GM20431 (cell line): ENCODE measurements around the gene CD8B.
"Not testable (repeated sequence)": the region's sequence is repeated elsewhere in the genome, so short reads cannot be mapped to it uniquely, and the experiment has no call there.

Experiments
- in situ Hi-C: fragments of 300-500 bp; cut with MseI, MboI; formaldehyde crosslinking; loops from one replicate; pipeline ENCODE4 v1.15.0; 2020; ENCODE audit warnings: low sequenced_read_pairs; ENCODE audit not compliant: unreplicated experiment

The CD8B gene

DNA sequence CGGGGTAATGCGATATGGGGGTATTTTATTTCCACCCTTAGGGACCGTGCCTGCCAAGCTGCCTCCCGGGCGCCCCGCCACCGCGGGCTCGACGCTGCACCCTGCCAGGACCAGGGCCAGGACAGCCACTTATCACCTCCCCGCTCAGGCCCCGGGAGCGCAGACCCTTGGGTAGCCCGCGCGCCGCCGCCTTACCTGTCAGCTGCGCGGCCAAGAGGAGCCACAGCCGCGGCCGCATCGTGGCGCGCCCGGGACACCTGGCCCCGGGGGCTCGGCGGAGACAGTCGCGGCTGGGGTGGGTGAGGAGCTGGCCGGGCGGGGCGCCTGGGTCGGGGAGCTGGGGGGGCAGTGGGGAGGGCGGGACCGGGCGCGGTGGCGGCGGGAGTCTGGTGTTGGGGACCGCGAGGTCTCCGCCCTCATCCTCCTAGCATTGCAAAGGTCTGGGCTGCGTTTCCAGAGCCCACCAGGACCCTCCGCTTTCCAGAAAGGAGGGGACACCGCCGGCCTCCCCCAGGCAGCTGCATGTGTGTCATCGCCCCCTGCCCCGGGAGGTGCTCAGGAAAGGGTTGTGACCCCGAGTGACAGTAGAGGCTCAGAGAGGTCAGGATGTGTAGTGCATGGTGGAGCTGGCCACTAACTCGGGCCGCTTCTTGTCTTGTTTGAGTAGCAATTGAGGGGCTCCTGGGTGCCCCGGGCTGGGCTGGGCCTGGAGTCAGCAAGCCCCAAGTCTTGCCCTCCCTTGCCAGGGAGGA, at the start of gene CD8B:
CD8B (minus strand) TSS at position 259 of the 752 bp plus-strand sequence; CDS start at position 238, 21 bp downstream.
- in situ Hi-C loops = not testable (repeated sequence)

DNA sequence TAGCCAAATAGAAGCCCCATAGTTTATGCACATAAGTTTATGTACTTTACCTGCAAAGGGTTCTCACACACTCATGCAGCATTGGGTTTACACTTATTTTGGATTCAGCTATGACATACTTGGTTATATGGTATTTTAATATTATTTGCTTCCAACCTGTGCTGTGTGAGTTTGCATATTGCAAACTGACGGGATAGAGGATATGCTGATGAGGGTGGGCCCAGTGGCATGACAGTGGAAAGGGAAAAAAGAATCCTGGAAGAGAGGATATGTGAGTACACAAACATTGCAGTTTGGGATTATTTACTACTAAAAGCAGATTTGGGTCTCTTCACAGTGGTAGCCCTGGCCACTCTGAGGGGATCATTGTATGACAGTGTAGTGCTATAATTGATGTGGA, 44.2 kb upstream of the CD8B start:
- in situ Hi-C loops = not testable (repeated sequence)

DNA sequence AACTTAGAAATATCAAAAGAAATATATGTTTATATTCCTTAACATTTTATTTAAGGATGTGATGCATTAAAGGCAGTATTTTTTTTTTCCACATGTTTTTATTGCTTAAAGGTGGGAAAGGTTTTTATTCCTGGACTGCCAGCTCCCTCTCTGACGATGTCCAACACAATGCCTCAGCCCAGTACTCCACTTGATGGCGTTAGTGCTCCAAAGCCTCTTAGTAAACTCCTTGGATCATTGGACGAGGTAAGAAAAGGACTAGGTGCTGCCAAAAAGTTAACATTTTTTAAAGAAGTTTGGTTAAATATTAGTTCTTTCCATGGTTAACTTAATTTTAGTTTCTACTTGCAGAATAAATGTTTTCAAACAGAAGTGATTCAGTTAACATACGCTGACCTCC, 39.0 kb upstream of the CD8B start:
- in situ Hi-C loops = not testable (repeated sequence)

DNA sequence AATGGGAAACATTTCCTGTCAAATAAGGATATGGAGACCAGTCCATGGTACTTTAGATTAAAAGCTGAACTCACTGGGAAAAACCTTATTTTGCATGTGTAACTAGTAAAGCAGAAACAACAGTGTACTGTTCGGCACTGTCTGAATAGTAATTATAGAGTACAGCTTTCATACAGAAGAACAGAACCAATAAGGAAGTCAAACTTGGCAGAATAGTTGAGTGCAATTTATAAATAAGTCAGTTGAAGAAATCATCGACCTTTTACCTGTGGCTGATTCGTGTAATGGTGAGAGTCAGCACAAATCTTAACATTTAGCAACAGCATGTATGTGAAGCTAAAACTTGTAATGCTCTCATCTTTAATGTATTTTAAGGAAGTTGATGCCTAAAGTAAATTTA, 24.3 kb upstream of the CD8B start:
- in situ Hi-C loops = not testable (repeated sequence)

DNA sequence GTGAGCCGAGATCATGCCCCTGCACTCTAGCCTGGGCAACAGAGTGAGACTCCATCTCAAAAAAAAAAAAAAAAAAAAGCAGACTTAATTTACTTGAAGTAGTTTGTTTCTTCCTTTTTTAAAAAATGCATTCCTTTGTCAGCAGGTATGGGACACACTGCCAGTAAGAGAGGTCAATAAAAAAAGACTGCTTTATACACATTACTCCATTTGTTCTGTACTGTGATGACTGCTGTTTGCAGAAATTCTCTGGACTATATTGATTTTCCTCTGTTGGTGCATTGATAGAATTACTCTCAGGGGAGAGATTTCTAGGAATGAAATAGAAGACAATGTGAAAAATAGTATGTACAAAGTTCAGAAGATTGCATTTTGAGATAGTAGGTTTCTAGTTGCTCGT, 21.2 kb upstream of the CD8B start:
- in situ Hi-C loops = not testable (repeated sequence)

DNA sequence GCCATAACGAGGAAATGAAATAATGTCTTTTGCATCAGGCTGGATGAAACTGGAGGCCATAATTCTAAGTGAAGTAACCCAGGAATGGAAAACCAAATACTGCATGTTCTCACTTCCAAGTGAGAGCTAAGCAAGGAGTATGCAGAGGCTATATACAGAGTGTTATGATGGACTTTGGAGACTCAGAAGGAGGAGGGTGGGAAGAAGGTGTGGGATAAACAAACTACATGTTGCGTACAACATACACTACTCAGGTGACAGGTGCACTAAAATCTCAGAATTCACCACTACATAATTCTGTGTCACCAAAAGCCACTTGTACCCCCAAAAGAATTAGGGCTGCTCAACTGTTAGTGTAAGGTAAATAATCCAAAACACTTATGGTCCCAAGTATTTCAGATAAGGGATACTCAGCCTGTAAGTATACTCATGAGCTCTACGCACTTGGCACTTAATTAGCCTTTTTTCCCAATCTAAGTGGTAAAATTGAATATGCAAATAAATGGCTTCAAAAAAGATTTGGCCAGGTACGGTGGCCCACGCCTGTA, 20.5 kb upstream of the CD8B start:
- in situ Hi-C loops = not testable (repeated sequence)

DNA sequence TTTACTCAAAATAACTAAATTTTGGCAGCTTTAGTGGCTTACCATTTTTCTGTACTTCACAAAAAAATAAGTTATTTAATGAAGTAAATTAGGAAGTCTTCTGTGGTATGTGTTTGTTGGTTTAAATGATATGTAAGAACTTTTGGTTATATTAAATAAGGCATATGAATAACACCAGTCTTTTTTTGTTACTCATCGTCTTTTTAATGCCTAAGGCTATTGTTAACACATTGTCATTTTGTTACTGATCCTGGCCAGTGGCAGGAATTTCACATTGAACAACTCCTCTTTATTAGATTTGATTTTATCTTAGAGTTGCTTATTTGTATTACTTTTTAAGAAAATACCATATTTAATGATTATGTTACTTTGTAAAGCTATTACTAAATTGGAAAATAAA, 17.3 kb upstream of the CD8B start:
- in situ Hi-C loops = not testable (repeated sequence)

DNA sequence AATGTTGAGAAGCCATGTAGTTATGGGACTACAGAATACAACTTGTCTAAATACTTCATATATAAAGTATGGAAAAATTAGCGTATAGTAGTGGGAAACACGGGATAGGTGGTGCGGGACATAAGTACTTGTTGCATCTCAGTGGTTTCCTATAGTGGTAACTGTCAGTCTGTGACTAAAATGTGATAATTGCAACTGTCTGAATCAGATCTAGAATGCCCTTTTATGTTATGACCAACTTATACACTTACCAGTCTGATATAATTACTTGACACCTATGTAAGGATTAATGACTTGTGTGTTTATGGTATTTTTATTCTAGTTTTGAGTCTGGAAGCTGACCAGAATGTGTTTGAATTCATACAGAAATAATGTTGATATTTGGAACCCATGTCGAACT, 9.3 kb upstream of the CD8B start:
- in situ Hi-C loops = not testable (repeated sequence)

DNA sequence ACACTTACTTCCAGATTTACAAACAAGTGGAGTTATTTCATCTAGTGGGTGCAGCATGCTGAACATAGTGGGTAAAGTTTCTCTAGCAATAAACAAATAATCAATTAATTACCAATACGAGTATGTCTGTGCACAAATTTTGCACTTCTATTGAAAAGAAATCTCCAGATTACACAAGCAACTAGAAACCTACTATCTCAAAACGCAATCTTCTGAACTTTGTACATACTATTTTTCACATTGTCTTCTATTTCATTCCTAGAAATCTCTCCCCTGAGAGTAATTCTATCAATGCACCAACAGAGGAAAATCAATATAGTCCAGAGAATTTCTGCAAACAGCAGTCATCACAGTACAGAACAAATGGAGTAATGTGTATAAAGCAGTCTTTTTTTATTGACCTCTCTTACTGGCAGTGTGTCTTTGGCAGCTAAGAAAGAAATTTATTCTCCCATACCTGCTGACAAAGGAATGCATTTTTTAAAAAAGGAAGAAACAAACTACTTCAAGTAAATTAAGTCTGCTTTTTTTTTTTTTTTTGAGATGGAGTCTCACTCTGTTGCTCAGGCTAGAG, 7.3 kb upstream of the CD8B start:
- in situ Hi-C loops = not testable (repeated sequence)

DNA sequence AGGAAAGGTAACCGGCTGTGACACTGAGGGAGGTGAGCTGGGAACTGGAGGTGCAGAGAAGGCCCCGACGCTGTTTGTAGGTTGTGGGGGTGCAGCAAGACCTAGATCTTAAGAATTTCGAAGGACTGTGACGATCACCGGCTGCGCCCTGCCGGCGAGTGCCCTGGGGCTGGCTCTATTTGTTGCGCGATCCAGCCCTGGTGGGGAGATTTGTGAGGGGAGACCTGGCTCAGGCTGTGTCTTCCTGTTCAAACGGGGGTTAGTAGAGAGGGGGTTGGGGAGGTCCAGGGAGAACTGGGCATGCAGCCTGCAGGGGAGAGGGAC, 656 bp upstream of the CD8B start:
- in situ Hi-C loops = not testable (repeated sequence)

DNA sequence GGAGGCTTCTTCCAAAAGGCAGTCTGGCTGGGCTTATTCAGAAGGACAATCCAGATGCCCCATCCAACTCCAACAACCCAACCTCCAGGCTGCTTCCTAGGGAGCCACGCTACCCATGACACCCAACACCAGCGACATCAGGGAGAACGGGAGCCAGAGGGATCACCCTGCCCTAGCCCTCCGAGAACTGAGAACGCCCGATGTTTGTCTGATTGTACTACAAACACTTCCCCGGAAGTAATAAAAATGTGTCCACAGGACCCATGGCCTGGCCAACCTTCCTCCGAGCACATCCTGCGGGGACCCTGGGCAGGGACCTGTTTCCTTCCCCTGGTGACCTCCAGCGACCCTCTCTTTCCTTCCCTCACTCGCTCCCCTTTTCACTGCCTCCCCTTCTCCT, 511 bp downstream of the CD8B start:
- in situ Hi-C loops = not testable (repeated sequence)

DNA sequence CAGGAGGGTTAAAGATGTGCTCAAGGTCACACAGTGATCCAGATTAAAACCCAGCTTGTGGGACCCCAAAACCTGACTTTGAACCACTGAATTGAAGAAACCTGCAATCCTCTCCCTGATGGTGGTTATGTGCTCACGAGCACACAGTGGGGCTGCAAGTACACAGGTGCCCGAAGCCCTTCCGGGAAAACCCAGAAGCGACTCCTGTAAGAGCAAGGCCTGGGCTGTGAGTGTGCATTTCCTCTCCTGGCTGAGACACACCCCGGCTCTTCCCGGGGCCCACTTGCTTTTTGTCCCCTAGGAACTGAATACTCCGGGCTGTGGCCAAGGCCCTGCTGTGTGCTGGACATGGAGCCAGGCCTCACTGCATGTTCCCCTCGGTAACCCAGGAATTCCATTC, 1.1 kb downstream of the CD8B start:
- in situ Hi-C loops = not testable (repeated sequence)

DNA sequence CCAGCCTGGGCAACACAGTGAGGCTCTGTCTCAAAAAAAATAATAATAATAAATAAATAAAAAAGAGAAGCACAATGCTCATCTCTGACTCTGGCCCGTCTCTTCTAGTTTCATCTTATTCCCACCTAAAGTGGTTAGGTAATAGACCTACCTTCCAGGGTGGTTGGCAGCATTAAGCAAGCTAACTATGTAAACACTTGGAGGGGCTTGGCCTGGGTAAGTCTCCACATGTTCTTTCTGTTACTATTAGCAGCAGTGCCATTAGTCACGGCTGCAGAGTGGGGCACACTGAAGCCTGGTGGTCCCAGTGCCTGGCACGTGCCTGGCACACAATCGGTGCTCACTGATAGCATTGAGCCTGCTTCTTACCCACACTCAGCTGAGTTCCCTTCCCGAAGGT, 4.0 kb downstream of the CD8B start:
- in situ Hi-C loops = not testable (repeated sequence)

DNA sequence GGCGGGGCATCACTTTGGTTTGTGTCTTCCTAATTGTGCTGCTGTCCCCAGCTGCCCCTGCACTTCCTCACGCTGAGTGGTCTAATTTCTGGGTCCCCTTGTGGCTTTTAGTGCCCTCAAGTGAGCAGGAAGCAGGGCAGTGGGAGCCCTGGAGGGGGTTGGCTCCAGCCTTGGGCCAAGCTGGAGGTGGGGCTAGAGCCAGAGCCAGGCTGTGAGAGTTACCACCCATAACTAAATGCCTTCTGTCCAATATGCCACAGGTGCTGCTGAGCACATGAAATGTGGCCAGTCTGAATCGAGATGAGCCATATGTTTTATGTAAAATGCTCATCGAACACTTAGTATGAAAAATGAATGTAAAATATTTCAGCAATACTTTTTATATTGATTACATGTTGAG, 5.2 kb downstream of the CD8B start:
- in situ Hi-C loops = not testable (repeated sequence)

DNA sequence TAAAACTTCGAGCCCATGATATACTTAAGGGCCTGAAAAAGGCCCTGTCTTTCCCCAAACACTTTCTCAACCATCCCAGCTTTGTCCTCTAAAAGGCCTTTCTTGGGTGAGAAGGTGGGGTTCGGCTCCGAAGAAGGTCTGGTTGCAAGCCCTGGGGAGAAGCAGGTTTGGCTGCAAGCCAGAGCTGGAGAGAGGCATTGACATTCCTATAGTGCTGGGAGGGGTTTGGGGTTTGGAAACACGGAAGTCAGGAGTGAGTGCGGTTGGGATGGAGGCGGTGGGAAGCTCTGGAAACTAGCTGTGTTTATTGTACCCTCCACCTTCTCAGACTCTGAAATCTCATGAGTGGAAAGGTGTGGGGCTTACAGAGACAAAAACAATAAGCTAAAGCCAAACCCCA, 5.7 kb downstream of the CD8B start:
- in situ Hi-C loops = not testable (repeated sequence)

DNA sequence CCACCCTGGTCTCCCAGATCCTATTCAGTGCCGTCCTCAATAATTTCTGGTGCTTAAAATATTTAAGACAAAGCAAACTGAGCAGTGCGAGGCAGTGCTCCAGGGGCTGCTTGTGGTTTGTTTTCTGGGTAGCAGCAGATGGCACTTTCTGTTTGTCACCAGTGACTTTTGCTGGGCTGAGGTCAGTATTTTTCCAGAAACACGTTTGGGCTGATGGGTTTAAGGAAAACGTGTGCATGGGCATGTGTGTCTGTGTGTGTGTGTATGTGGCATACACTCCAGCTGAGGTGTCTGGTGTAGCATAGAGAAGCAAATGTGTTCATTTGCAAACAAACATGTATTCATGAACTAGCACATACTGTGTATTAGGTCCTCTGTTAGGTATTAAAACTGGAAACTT, 10.1 kb downstream of the CD8B start:
- in situ Hi-C loops = not testable (repeated sequence)

DNA sequence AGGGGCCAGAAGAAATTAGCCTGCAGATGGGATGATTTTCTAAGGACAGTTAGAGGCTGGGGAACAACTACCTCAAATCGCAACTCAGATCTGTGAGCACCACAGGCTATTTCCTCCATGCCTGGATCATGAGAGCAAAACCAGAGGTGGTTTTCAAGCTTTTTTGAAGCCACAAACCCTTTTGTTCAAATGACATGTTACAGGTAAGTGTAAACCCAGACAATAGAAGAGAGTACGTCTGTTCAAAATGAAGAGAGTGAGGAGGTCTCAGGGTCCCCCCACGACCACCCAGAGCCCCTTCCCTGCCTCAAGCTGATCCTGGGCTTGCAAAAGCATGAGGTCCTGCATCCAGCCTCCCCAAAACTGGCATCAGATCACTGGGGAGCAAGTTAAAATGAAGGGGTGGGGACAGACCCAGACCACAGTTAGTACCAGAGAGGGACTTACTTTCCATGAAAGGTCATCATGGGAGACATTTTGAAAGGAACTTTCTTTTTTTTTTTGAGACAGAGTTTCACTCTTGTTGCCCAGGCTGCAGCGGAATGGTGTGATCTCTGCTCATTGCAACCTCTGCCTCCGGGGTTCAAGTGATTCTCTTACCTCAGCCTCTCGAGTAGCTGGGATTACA, 19.0 kb downstream of the CD8B start:
- in situ Hi-C loops = not testable (repeated sequence)

DNA sequence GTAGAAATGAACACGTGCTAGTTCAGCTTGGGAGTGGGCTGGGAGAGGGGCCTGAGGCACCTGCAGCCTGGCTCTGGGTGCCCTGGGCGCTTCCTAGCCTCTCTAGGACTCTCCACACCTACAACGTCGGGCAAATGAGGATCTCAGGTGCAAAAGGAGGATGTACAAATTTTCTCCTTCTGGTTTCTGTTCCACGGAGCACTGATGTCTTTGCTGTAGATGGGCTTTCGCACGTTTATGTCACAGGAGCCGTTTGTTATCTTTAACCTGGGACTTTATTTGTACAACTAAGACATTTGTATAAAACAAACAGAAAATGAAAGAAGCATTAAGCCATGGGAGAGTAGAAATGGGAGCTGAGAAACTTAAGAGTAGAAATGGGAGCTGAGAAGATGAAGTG, 20.4 kb downstream of the CD8B start:
- in situ Hi-C loops = not testable (repeated sequence)

DNA sequence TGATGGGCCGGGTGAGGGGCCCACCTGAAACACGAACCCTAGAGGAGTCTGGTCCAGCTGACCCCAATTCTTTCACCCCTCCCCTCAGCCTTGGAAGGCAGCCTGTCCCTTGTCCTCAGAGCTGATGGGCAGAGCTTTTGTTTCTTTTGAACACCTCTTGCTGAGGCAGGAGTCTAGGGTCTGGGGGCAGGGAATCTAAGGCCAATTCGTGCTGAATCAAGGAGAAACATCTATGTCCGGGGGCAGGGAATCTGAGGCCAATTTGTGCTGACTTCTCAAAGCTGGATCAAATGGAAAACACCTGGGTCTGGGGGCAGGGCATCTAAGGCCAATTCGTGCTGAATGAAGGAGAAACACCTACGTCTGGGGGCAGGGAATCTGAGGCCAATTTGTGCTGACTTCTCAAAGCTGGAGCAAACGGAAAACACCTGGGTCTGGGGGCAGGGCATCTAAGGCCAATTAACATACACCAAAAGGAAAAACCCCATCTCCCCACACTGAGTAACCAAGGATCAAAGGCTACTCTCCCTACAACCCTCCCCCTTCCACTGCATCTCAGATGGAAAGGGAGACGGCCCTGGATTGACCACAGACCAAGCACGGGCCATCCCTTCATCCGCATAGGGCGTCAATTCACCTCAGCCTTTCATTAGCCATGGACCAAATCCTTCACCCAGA, 21.7 kb downstream of the CD8B start:
- in situ Hi-C loops = not testable (repeated sequence)

DNA sequence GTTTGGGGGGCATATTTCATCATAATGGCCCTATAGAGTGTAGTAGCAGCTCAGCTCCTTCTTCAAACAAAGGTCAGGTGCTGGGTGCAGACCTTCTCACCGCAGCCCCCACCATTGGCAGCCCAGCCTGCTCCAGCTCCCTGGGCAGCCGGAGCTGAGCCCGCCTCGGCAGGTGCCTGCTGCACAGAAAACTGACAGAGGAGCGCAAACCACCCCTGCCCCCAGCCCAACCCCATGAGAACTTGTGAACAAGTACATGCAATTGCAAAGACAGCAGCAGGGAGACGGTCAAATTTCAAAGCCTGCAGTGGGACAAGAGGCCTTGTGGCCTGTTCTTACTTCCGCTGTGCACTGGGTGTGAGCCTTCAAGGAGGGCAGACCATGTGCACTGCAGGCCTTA, 22.2 kb downstream of the CD8B start:
- in situ Hi-C loops = not testable (repeated sequence)

DNA sequence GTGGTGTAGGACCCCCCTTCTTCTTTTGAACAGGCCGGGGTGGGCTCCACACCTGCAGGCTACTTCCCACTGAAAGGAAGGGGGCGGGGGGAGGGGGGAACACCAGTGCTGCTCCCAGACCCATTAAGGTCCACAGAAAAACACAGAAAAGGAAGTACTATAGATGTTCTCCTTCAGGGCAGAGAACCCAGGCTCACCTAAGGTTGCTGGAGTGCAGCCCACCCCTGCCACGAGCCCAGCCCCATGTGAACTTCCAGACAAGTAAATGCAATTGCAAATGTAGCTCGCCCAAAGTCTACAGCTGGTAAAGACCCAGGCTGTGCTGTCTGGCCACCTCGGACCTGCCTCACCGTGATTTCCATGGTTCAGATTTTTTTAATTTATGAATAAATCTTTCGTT, 24.0 kb downstream of the CD8B start:
- in situ Hi-C loops = not testable (repeated sequence)
